GM12801 (cell line): ENCODE measurements around the gene ZNF362.

ENCODE experiments used
- TF ChIP-seq, protein P1 (sequence below): IDR thresholded peaks from one replicate; pipeline ENCODE4 v1.5.1; 2011; ENCODE audit warnings: control low read depth; ENCODE audit not compliant: insufficient read length; ENCODE audit errors: extremely low read depth

Gene ZNF362

GRCh38 chr1:33261344-33261743 is 5.1 kb downstream of the ZNF362 start:
- TF ChIP-seq, protein P1, sequence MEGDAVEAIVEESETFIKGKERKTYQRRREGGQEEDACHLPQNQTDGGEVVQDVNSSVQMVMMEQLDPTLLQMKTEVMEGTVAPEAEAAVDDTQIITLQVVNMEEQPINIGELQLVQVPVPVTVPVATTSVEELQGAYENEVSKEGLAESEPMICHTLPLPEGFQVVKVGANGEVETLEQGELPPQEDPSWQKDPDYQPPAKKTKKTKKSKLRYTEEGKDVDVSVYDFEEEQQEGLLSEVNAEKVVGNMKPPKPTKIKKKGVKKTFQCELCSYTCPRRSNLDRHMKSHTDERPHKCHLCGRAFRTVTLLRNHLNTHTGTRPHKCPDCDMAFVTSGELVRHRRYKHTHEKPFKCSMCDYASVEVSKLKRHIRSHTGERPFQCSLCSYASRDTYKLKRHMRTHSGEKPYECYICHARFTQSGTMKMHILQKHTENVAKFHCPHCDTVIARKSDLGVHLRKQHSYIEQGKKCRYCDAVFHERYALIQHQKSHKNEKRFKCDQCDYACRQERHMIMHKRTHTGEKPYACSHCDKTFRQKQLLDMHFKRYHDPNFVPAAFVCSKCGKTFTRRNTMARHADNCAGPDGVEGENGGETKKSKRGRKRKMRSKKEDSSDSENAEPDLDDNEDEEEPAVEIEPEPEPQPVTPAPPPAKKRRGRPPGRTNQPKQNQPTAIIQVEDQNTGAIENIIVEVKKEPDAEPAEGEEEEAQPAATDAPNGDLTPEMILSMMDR, result no peak

- TF ChIP-seq, protein P1, result no peak
Observed at GRCh38 chr1:33263890-33264504, 7.7 kb downstream of the ZNF362 start.

DNA sequence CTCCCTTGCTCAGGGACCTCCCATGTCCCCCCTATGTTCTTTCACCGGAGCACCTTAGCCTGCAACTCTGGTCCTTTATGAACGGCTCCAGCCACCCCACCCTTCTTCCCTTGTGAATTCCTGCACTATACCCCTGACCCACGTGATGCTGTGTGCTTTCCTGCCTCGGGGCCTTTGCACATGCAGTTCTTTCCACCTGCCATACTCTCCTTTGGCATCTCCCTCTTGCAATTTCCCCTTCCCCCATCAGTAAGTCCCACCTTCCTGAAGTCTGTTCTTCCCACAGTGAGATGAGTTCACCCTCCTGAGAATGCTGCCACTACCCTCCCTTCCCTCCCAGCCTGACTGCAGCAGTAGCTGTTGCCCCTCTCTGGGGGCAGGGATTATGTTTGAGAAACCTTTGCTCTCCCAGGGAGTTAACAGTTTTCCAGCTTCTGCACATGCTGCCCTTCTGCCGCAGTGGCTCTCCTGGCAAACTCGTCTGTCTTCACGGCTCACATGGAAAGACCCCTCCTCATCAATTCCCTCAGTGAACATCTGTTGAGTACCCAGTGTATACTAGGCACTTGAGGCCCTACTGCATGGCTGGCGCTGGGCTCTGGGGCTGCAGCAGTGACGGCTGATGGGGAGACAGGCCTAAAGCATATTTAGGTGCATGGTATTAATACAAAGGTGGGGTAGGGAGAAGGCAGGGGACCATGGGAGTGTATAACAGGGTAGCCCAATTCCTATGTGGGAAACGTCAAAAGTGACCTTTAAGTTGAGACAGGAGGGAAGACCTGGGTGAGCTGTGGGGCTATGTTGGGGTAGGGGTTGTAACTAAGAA is 9.7 kb downstream of the ZNF362 start:
- TF ChIP-seq, protein P1, result no peak

GRCh38 chr1:33266766-33267165 is 10.5 kb downstream of the ZNF362 start:
- TF ChIP-seq, protein P1, result no peak

- TF ChIP-seq, protein P1, result no peak
Observed at GRCh38 chr1:33267468-33268205, 11.3 kb downstream of the ZNF362 start.

- TF ChIP-seq, protein P1, result no peak
Observed at GRCh38 chr1:33268457-33268856, 12.2 kb downstream of the ZNF362 start.

DNA sequence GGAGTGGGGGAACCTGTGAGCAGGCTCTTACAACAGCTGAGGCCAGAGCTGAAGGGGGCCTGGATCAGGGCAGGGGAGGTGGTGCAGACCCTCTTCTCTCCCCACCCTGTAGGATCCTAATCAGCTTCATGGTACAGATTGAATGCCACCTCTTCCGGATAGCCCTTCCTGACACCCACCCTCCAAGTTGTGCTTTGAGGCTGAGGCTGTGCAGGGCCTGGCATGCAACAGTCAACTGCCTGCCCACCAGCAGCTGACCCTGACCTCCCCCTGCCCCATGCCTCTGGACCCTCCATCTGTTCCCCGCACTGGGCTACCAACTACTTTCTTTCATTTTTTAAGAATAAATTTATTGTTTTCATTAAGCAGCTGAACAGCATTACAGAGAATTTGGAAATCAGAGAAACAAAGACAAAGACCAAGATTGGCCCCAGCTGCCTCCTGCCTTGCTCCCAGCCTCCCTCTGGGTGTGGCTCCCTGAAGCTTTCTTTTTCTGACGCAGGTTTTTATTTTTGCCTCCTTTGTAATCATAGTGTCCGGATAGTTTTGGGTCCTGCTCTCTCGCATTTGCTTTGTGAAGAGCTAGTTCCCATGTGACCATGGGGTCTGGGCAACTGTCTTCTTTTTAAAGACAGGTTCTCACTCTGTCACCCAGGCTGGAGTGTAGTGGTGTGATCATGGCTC is 12.8 kb downstream of the ZNF362 start:
- TF ChIP-seq, protein P1, result no peak
